NCI-H748 (cell line): ENCODE measurements around the gene ICA1L.
"Not testable (repeated sequence)": the region's sequence is repeated elsewhere in the genome, so short reads cannot be mapped to it uniquely, and the experiment has no call there.

Experiments used
- DNase-seq: peaks from one replicate; lab custom pipeline; 2025; ENCODE audit not compliant: unreplicated experiment; lab: John Stamatoyannopoulos, UW

ICA1L gene

DNA sequence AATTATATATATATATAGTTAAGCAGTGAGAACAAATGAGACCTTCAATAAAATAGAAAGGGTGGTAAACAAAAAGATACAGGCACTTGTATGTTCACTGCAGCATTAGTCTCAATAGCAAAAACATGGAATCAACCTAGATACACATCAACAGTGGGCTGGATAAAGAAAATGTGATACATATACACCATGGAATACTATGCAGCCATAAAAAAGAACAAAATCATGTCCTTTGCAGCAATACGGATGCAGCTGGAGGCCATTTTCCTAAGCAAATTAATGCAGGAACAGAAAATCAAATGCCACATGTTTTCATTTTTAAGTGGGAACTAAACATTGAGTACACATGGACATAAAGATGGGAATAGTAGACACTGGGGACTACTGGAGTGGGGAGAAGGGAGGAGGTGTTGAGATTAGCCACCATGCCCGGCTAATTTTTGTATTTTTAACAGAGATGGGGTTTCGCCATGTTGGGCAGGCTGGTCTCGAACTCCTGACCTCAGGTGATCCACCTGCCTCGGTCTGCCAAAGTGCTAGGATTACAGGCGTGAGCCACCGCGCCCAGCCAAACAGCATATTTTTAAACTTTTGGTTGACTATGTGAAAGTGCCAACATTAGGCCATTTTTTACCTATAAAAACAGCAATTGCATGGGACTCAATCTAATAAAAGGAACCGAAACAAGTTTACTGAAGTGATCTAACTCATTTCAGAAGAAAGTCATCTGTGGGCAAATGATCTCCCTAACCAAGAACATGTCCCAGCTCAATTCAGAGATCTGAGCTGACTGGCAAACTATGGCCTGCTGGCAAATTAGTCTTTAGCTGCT lies 23.7 kb downstream of the ICA1L start:
- no peak for DNase-seq

DNA sequence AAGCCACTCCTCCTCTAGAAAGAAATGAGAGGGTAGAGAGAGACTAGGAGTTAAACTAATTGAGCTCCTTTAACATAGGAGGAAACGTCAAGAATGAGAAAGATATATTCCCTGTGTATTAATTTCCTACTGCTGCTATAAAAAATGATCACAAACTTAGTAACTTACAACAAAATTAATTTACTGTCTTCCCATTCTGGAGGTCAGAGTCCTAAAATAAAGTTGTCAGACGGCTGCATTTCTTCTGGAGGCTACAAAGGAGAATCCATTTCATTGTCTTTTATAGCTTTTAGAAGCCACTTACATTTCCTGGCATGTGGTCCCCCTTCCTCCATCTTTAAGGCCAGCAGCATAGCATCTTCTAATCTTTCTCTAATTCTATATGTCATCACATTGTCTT lies 26.9 kb downstream of the ICA1L start:
- DNase-seq: no peak

DNA sequence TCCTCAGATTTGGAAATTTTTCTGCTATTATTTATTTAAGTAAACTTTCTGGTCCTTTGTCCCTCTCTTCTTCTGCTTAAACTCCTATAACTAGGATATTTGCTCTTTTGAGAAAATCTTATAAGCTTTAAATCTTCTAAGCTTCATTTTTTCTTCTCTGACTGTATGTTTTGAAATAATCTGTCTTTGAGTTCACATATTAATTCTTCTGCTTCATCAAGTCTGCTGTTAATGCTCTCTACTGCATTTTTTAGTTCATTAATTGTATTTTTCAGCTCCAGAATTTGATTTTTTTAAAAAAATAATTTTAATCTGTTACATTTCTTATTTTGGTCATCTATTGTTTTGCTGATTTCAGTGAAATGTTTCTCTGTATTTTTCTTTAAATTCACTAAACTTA lies 28.9 kb downstream of the ICA1L start:
- no peak for DNase-seq

DNA sequence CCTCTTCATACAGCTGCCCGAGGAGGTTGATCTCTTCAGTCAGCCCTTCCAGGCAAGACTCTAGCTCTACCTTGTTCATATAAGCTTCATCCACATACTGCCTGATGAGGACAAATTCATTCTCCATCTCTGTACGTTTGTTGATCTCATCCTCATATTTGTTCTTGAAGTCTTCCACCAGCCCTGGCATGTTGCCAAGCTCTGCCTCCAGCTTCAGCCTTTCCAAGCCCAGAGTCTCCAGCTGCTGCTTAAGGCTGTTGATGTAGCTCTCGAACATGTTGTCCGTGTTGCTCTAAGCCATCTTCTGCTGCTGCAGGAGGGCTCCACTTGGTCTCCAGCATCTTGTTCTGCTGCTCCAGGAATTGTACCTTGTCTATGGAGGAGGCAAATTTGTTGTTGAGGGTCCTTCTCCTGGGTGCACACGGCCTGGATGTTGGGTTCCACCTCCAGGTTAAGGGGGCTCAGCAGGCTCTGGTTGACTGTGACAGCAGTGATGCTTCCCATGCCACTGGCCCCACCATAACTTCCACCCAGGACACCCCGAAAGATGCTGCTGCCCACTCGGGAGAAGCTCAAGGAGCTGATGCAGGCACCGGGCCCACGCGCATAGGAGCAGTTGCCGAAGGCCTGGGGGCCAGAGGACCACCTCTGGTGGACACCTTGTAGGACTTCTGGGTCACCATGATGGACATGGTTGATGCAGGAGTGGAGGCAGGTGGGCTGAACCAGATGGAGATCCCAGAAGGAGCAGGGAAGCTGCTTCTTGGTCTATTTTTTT lies 30.3 kb downstream of the ICA1L start:
- peak; percentile 25 for DNase-seq

DNA sequence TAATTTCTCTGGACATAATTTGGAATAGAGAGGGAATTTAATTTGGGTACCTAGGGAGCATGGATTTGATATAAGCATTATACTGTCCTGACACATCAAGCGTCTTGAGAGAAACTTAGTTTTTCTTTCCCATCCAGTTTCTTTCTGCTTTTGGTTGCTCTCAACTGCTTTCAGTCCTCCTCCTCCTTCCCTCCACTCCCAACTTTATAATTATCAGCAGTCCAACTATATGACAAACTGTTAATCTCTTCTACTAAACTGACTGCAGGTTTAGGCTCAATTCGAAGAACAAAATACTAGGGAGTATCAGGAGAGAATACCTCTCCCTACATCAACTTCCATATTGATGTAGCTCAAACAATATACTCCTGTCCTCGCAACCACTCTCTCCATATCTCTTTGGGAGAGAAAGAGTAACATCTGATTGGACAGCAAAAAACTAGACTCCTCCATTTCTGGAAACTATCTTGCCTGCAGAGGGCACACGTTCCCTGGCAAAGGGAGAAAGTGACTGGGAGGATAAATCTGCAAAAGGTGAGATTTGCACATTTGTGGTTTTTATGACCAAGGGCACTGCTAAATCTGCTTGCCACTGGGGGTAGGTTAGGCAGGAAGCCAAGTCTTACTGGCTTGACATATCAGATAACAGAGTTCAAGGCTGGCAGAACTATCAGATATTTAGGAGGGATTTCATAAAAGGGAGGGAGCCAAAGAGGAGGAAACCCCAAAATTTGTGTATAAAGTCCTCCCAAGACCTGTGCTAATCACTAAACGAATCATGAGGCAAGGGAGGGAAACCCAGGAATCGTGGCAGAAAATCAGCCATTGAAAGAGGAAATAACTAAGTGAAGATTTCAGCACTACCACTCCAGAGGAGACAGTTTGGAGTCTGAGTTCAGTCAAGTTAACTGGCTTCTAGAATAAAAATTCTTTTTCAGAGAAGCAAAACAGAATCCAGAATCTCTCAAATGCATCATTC lies 40.0 kb downstream of the ICA1L start:
- DNase-seq: peak; percentile 87

DNA sequence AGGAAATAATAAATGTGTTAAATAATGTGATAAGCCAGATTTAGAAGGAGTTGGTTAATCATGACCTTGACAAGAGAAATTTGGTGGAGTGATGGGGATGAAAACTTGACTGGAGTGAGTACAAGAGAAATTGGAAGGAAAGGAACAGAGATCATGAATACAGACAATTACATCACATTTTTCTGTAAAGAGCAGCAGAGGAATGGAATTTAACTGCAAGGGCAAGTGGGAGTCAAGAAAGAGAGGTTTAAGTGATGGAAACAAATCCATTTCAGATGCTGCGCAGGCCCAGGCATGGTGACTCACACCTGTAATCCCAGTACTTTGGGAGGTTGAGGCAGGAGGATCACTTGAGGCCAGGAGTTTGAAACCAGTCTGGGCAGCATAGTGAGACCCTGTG lies 46.7 kb downstream of the ICA1L start:
- no peak for DNase-seq

DNA sequence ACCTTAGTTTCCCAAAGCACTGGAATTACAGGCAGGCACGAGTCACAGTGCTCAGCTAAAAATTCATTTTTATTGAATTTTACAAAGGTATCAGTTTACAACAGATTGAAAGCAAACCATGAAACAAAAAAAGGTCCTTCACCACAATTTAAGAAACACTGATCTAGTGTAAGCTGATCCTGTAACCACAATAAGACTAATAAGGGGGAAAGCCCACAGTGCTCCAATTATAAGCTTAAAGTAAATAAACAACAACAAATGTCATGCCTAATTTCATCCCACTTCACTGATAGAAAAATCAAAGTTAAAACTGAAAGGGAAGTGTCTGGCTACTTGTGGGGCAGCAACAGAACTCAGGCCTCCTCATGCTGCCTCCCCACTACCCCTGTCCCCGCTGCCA lies 49.2 kb downstream of the ICA1L start:
- DNase-seq: peak; percentile 71

DNA sequence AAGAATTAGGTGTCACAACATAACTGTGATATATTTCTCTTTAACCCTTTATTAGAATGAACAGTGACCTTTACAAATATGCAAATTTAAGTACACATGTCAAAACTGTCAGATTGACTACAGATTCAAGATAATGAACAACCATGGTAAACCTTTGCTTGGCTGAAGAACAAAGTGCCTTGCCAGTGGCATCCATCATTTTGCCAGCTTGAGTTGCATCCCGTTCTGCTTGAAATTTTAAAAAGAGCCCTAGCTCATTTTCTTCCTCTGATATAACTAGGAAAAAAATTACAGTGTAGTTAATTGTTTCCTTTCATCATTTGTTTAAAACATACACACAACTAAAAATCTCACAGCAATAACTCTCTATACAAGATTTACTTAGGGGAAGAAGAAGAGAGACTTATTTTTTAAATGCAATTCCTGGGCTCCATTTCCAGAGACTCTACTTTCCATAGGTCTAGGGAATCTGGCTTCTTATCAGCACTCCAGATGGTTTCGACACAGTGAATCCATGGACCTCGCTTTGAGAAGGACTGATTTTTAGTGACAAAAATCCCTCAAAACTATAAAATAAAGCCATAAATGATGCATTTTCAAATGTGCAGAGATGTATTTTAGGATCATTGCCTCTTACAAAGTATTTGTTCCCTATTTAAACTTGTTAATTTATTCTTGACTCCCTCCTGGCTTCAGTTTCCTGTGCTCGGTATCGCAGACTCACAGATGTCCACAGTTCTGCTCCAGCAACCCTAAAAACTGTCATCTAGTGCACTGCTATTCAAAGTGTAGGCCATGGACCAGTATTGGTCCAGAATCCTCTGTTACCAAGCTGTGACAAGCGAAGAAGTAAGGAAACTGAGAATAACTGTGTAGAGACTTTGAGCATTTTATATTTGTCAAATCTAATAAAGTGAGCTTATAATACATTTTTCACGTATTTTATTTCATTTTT lies 50.1 kb downstream of the ICA1L start:
- DNase-seq: no peak

DNA sequence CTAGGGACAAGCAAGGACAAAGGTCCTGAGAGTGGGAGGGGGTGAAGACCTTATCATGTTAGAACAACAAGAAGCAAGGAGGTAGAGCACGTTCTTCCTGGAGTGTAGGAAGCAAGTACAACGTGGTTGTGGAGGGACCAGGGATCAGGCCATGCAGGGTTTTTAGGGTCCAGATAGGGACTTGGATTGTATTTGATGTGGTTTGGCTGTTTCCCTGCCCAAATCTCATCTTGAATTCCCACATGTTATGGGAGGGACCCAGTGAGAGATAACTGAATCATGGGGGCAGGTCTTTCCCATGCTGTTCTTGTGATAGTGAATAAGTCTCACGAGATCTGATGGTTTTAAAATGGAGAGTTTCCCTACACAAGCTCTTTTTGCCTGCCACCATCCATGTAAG lies 53.2 kb downstream of the ICA1L start:
- DNase-seq: no peak

DNA sequence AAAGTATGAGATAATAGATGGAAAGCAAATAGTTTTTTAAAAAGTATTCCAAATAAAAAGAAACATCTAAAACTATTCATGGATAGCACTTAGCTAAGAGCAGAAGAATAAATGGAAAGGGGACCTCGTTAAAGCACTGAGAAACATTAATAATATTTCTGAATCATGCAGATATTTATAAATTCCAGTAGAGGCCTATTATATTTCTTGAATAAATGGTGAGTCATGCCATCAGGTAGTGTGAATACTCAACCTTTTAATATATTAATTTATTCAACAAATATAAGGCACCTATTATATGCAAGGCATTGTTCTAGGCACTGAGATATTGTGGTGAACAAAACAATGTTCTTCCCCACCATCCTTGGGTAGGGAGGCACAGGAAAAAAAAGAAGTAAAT lies 53.8 kb downstream of the ICA1L start:
- no peak for DNase-seq

DNA sequence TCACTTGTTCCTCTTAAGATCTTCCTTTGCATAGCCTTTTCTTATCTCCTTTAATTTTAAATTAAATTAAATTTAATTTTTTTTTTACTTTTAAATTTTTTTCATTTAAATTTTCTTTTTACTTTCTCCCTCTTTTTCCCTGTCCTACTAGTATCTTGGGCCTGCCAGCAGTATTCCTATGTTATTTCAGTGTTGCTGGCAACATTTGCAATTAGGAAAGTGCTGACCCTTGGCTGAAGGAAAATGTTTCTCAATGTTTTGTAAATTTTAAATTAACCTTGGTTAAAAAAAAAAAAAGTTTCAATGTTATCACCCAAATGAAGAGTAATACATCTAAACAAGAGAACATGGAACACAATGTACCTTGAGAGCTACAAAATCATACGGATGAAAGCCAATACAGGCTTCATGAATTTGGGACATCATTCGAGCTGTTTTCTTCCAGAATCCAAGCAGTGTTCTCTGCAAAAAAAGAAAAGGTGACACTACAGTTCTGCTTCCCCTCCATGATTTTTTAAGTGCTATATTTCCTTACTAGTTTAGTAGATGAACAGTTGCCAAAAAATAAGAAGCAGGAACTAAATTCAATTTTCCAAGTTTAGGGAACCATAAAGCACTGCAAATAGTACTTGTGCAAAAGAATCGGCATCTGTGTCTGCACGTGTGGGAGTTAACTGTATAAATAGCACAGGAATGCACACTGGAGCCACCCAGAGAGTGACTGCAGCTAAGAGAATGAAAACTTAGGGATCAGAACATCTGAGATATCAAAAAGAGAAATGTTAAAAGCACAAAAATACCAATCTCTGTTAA lies 55.8 kb downstream of the ICA1L start:
- DNase-seq: no peak

DNA sequence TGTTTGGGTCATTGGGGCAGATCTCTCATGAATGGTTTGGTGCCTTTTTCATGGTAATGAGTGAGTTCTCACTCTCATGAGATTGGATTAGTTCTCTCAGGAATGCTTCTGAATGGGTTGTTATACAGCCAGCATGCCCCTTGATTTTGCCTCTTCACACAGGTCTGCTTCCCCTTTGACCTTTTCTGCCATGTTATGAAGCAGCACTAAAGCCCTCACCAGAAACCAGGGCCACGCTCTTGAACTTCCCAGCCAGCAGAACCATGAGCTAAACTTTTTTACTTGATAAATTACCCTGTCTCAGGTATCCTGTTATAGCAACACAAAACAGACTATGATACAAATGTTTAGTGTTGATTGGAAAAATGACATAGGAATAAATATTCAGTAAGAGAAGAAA lies 57.3 kb downstream of the ICA1L start:
- DNase-seq: no peak

DNA sequence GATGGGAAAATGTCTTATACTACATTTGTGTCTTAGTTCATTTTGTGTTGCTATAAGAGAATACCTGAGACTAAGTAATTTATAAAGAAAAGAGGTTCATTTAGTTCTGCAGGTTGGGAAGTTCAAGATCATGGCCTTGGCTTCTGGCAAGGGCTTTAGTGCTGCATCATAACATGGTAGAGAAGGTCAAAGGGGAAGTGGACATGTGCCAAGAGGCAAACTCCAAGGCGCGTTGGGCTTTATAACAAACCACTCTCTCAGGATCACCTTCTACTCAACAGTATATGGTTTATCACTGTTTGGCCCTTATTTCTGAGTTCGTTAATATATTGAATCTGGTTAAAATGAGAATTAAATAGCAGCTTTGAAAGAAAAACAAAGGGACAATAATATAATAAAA lies 58.2 kb downstream of the ICA1L start:
- no peak for DNase-seq

DNA sequence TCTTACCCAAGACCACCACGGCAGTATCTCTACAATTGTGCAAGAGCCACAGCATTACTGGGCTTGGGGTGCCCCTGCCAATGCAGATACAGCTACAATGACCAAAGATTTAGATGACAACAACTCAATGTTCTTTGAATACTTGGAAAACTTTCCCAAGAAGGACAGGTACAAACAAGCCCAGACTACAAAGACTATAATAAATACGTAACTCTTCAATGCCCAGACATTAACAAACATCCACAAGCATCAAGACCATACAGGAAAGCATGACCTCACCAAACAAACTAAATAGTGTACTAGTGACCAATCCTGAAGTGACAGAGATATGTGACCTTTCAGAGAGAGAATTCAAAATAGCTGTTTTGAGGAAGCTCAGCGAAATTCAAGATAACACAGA lies 62.8 kb downstream of the ICA1L start:
- no peak for DNase-seq

DNA sequence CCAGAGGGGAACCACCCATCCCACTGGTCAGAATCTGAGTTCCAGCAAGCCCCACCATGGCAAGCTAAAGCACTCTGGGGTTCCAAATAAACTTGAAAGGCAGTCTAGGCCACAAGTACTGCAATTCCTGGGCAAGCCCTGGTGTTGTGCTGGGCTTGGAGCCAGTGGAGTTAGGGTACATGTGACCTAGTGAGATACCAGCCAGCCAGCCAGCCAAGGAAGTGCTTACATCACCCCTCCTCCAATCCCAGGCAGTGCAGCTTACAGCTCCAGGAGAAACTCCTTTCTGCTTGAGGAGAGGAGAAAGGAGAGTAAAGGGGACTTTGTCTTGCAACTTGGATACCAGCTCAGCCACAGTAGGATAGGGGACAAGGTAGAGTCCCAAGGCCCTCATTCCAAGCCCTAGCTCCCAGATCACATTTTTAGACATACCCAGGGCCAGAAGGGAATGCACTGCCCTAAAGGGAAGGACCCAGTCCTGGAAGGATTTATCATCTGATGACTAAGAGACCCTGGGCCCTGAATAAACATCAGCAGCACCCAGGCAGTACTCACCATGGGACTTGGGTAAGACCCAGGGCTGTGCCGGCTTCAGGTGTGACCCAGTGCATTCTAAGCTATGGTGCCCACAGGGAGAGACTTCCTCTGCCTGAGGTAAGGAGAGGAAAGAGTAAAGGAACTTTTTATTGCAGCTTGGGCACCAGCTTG lies 64.0 kb downstream of the ICA1L start:
- not testable (repeated sequence) for DNase-seq

DNA sequence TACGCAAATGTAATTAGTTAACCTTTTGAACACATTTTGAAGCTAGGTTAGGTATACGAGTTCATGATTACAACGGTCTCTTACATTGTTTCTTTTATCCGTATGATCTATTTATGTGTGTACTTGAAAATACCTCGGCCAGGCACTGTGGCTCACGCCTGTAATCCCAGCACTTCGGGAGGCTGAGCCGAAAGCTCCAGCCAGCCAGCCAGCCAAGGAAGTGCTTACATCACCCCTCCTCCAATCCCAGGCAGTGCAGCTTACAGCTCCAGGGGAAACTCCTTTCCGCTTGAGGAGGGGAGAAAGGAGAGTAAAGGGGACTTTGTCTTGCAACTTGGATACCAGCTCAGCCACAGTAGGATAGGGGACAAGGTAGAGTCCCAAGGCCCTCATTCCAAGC lies 65.7 kb downstream of the ICA1L start:
- DNase-seq: not testable (repeated sequence)

DNA sequence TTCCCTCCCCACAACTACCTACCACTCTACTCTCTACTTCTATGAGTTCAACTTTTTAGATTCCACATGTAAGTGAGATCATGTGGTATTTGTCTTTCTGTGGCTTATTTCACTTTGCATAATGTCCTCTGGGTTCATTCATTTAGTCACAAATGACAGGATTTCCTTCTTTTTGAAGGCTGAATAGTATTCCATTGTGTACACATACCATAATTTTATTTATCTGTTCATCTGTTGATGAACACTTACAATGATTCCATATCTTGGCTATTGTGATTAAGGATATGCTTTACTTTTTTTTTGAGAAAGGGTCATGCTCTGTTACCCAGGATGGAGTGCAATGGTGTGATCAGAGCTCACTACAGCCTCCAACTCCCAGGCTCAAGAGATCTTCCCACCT lies 73.6 kb downstream of the ICA1L start:
- no peak for DNase-seq

DNA sequence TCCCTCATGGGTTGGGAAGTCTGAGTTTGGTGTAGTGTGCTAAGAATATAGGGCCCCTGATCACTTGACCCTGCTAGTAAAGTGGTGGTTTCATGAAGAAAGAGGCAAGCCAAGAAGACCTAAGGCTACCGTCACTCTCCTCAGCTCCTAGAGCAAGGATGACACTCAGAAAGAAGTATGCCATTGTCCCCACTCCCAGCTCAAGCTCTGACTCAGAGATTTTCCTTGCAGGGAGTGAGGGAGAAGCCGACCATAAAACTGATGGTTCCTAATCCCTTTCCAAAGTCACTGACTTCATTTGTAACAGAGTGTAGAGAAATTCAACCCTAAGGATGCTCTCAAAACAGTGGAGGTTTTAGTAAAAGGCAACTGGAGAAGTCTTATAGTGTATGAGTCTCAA lies 80.9 kb downstream of the ICA1L start:
- DNase-seq: no peak

DNA sequence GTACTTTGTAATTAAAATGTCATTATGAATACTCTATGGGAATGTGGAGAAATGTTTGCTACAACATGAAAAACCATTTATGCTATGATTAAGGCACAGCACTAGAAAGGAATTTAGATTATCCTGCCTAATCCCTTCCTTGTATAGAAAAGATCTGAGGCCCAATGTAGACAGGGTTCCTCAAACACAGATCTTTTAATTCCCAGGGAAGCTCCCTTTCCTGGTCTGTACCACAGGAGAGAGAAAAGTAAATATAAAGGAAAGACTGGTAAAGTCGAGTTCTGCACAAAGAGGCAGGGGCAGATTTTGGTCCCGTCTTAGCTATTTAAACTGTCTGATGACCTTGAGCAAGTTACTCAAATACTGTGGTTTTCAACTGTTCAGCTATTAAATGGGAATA lies 84.7 kb downstream of the ICA1L start:
- DNase-seq: no peak
